Endometrium (tissue), 2 donors: ENCODE measurements around the gene MYLK4.

ENCODE experiments used
- FAIRE-seq: peaks from 2 replicates; lab custom pipeline; 2012; peaks lifted over from hg19 to GRCh38; lab: Jason Lieb, UNC
- donor health status: control.
- donor health status: control.

Gene MYLK4

GRCh38 chr6:2755456-2755855, 4.7 kb upstream of the MYLK4 start:
- no peak for FAIRE-seq

GRCh38 chr6:2754911-2755310, 4.2 kb upstream of the MYLK4 start:
- no peak for FAIRE-seq

- no peak for FAIRE-seq
Observed at GRCh38 chr6:2754393-2754792, 3.7 kb upstream of the MYLK4 start.

- FAIRE-seq: no peak
Observed at GRCh38 chr6:2753743-2754142, 3.0 kb upstream of the MYLK4 start.

- no peak for FAIRE-seq
Observed at GRCh38 chr6:2753110-2753489, 2.4 kb upstream of the MYLK4 start.

- no peak for FAIRE-seq
Observed at GRCh38 chr6:2752477-2753109, 1.9 kb upstream of the MYLK4 start.

- FAIRE-seq: no peak
Observed at GRCh38 chr6:2751871-2752270, 1.1 kb upstream of the MYLK4 start.

- peak; percentile 79 for FAIRE-seq
Observed at GRCh38 chr6:2749969-2750600, 637 bp downstream of the MYLK4 start.

- no peak for FAIRE-seq
Observed at GRCh38 chr6:2748183-2748582, 2.5 kb downstream of the MYLK4 start.

GRCh38 chr6:2746557-2747061, 4.1 kb downstream of the MYLK4 start:
- no peak for FAIRE-seq

GRCh38 chr6:2745246-2745645, 5.5 kb downstream of the MYLK4 start:
- FAIRE-seq: no peak

GRCh38 chr6:2744778-2745177, 5.9 kb downstream of the MYLK4 start:
- FAIRE-seq: no peak

- no peak for FAIRE-seq
Observed at GRCh38 chr6:2744209-2744771, 6.4 kb downstream of the MYLK4 start.

- FAIRE-seq: no peak
Observed at GRCh38 chr6:2743280-2744208, 7.2 kb downstream of the MYLK4 start.

- no peak for FAIRE-seq
Observed at GRCh38 chr6:2741756-2742155, 9.0 kb downstream of the MYLK4 start.

- FAIRE-seq: no peak
Observed at GRCh38 chr6:2740581-2740980, 10.1 kb downstream of the MYLK4 start.

- FAIRE-seq: no peak
Observed at GRCh38 chr6:2739335-2739734, 11.4 kb downstream of the MYLK4 start.

GRCh38 chr6:2738373-2738979, 12.2 kb downstream of the MYLK4 start:
- no peak for FAIRE-seq

- no peak for FAIRE-seq
Observed at GRCh38 chr6:2737885-2738284, 12.8 kb downstream of the MYLK4 start.

GRCh38 chr6:2734488-2735166, 16.1 kb downstream of the MYLK4 start:
- no peak for FAIRE-seq

- FAIRE-seq: no peak
Observed at GRCh38 chr6:2733736-2734480, 16.8 kb downstream of the MYLK4 start.
